Body of pancreas (tissue), 4 donors: ENCODE data around the gene NTN4. TPM values are rescaled to one million over a fixed set of nuclear protein-coding genes. Genes with fewer than 3 reads are reported as not detected.
"Not testable (repeated sequence)": the region's sequence is repeated elsewhere in the genome, so short reads cannot be mapped to it uniquely, and the experiment has no call there.

ENCODE experiments used
- ATAC-seq: fragments of 150-250 bp; one replicate; pipeline ENCODE4 v1.9.1; 2016
- DNase-seq, 4 donors: peaks; one replicate each; pipeline ENCODE4 v3.0.0-alpha.2; 2019
- H3K27ac ChIP-seq, 4 donors: fragments of 200-600 bp; sonication (generic); 1 replicate in 3 of 4; 2 replicates in 1 of 4; pipeline versions ENCODE4 v1.5.1 to v1.6.1; 2016 to 2019; ENCODE audit warnings: mild to moderate bottlenecking in 1 of 4, mixed read lengths in 1 of 4, moderate library complexity in 1 of 4
- H3K27me3 ChIP-seq, 2 donors: fragments of 200-600 bp; sonication (generic); one replicate each; pipeline ENCODE4 v1.6.0; 2016; ENCODE audit warnings: mild to moderate bottlenecking in 1 of 2
- H3K36me3 ChIP-seq, 2 donors: fragments of 200-600 bp; sonication (generic); replicated peaks in 1 of 2; 2 replicates each; pipeline ENCODE4 v1.5.1; 2016; ENCODE audit warnings: low read depth in 2 of 2; ENCODE audit not compliant: insufficient read depth in 1 of 2
- H3K4me1 ChIP-seq: fragments of 200-600 bp; sonication (generic); one replicate; pipeline ENCODE4 v1.6.0; 2016
- H3K4me3 ChIP-seq, 2 donors: fragments of 200-600 bp; sonication (generic); 1 replicate in 1 of 2; 2 replicates in 1 of 2; pipeline ENCODE4 v1.5.1; 2016 to 2019
- H3K9me3 ChIP-seq, 3 donors: fragments of 200-600 bp; sonication (generic); 1 replicate in 2 of 3; 2 replicates in 1 of 3; pipeline ENCODE4 v1.5.1; 2016
- CTCF ChIP-seq, 7 experiments: fragments of 450-650 bp in 4 of 7; fragments of 200-600 bp in 3 of 7; sonication (generic) in 3 of 7; IDR thresholded peaks; one replicate each; pipeline ENCODE4 v1.5.1; 2016 to 2019; ENCODE audit warnings: antibody characterized with exemption in 7 of 7
- POLR2A ChIP-seq, 3 donors: fragments of 450-650 bp; IDR thresholded peaks; one replicate each; pipeline ENCODE4 v1.6.1; 2016; ENCODE audit warnings: antibody characterized with exemption in 3 of 3, mild to moderate bottlenecking in 2 of 3
- WGBS, 2 donors: methylation state at CpG; one replicate each; pipeline ENCODE4 v1.1.5; 2017; 5-methylcytosine and 5-hydroxymethylcytosine counted together
- intact Hi-C: fragments of 100-400 bp; cut with DNase I; formaldehyde crosslinking; loops from one replicate; pipeline ENCODE4 v1.15.1; 2023
- total RNA-seq, 2 donors: library from RNA; depleted of rRNA; stranded (reverse); fragments of >200 nt; gene quantifications; one replicate each; pipeline ENCODE4 v1.1.0, GENCODE V29; 2016

The NTN4 gene
- total RNA-seq, 2 donors from 2014 or later: 47.7 to 62.0 TPM

- Histone ChIP-seq H3K27me3 (no peaks in the 10 kb centered on the region), H3K9me3 (no peaks in the 10 kb centered on the region), H3K27ac (no peak overlapping the region), H3K4me1 (peaks cover 6% of the 10 kb centered on the region), H3K36me3 (no peaks in the 10 kb centered on the region), H3K4me3 (no peak overlapping the region)
- TF ChIP-seq CTCF (IDR thresholded peaks at IDR 0.05): peak; percentile 34 to 92 (median 89)
- no peak for TF ChIP-seq POLR2A (IDR thresholded peaks at IDR 0.05)
- DNase-seq (no peak), ATAC-seq (peak; percentile 70)
- intact Hi-C loops: loop anchor here (5.0 kb wide), 1 partner anchor 238 kb away; no protein-coding TSS in a partner anchor
- WGBS, 2 donors: 38 to 39% methylated on average over 5 of the region's 5 CpGs
Measured at GRCh38 chr12:95815632-95816212, 25.2 kb upstream of the NTN4 start.

GRCh38 chr12:95812155-95812554 lies 21.6 kb upstream of the NTN4 start:
- intact Hi-C loops, H3K36me3 ChIP-seq, DNase-seq, H3K27ac ChIP-seq, H3K9me3 ChIP-seq, H3K4me1 ChIP-seq, H3K27me3 ChIP-seq, ATAC-seq, H3K4me3 ChIP-seq: not testable (repeated sequence)
- WGBS, 2 donors: 88 to 91% methylated on average over 4 of the region's 4 CpGs

GRCh38 chr12:95810411-95810810 lies 19.8 kb upstream of the NTN4 start:
- no peaks in the 10 kb centered on the region for H3K36me3 ChIP-seq
- H3K4me3 ChIP-seq: no peak overlapping the region
- H3K4me1 ChIP-seq: peaks cover 17% of the 10 kb centered on the region
- DNase-seq: no peak
- no peak for TF ChIP-seq CTCF (IDR thresholded peaks at IDR 0.05)
- no peak for TF ChIP-seq POLR2A (IDR thresholded peaks at IDR 0.05)
- no peaks in the 10 kb centered on the region for H3K27me3 ChIP-seq
- H3K9me3 ChIP-seq: no peaks in the 10 kb centered on the region
- intact Hi-C loops: no loop called here
- H3K27ac ChIP-seq: no peak overlapping the region
- ATAC-seq: no peak
- WGBS, 2 donors: 76% methylated on average over 2 of the region's 2 CpGs

- TF ChIP-seq POLR2A (IDR thresholded peaks at IDR 0.05) (no peak), CTCF (IDR thresholded peaks at IDR 0.05) (no peak)
- ATAC-seq (no peak), DNase-seq (no peak)
- no peak overlapping the region for H3K27ac ChIP-seq
- H3K4me3 ChIP-seq: no peak overlapping the region
- WGBS, 2 donors: 85% methylated on average over 7 of the region's 7 CpGs
- intact Hi-C loops: no loop called here
- H3K36me3 ChIP-seq: no peaks in the 10 kb centered on the region
- H3K4me1 ChIP-seq: peaks cover 16% of the 10 kb centered on the region
- H3K27me3 ChIP-seq: no peaks in the 10 kb centered on the region
- H3K9me3 ChIP-seq: no peaks in the 10 kb centered on the region
Measured at GRCh38 chr12:95809000-95809680, 18.6 kb upstream of the NTN4 start.

- WGBS, 2 donors: 82 to 93% methylated on average over 7 of the region's 7 CpGs
- Histone ChIP-seq H3K9me3 (no peaks in the 10 kb centered on the region), H3K27ac (no peak overlapping the region), H3K4me1 (peaks cover 18% of the 10 kb centered on the region), H3K36me3 (no peaks in the 10 kb centered on the region), H3K4me3 (no peak overlapping the region), H3K27me3 (no peaks in the 10 kb centered on the region)
- intact Hi-C loops: no loop called here
- DNase-seq: no peak
- no peak for ATAC-seq
- no peak for TF ChIP-seq POLR2A (IDR thresholded peaks at IDR 0.05)
- no peak for TF ChIP-seq CTCF (IDR thresholded peaks at IDR 0.05)
Measured at GRCh38 chr12:95808146-95808545, 17.6 kb upstream of the NTN4 start.
